Coronary artery (tissue), 2 donors: ENCODE results near the gene ARID1B.

Source experiments
- DNase-seq: peaks from one replicate; pipeline ENCODE4 v3.0.0-alpha.2; 2017; ENCODE audit warnings: low spot score
- H3K27ac ChIP-seq, 2 donors: fragments of 200-600 bp; sonication (generic); one replicate each; pipeline ENCODE4 v1.5.1; 2016 to 2019
- H3K4me3 ChIP-seq: fragments of 200-600 bp; sonication (generic); 2 replicates; pipeline ENCODE4 v1.5.1; 2016; ENCODE audit warnings: mild to moderate bottlenecking, moderate library complexity
- TF ChIP-seq, protein P1 (sequence below): fragments of 200-600 bp; sonication (generic); IDR thresholded peaks from one replicate; pipeline ENCODE4 v1.5.1; 2019; ENCODE audit warnings: antibody characterized with exemption

Gene ARID1B

DNA sequence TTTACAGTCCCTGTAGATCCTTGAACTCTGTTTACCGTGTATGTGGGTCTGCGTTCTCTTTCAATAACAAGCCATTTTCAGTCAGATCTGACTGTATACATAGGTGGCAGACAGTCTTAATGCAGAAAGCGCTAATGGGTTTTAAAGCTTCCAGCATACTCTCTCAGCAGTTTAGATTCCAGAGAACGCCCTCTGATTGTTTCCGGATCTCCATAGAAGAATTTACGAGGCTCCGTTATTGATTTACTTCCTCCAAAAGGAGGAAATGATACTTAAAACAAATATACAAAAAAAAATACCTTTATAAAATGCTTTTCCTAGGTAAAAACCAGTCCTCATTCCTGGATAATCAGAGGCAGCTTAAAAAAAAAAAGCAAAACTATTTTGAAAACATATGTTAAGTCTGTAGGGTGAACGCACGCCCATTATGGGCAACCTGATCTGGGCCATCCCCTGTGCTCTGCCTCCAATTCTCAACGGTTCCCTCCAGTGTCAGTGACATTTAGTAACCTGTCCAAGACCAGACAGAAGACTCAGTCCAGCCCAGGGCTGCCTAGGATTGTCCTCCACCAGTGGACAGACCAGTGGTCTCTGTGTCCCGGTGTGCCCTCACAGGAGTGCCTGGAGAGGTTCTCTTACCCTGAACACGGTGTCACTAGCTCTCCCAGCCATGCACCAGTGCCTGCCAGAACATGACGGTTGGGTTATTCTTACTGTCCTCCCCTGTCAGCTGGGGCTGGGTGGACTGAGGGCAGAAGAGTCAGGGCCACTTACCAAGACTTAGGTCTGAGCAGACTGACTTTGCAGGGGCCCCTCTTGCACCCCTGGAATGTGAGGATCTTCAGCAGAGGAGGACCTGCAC is 217.3 kb downstream of the ARID1B start:
- TF ChIP-seq, protein P1, sequence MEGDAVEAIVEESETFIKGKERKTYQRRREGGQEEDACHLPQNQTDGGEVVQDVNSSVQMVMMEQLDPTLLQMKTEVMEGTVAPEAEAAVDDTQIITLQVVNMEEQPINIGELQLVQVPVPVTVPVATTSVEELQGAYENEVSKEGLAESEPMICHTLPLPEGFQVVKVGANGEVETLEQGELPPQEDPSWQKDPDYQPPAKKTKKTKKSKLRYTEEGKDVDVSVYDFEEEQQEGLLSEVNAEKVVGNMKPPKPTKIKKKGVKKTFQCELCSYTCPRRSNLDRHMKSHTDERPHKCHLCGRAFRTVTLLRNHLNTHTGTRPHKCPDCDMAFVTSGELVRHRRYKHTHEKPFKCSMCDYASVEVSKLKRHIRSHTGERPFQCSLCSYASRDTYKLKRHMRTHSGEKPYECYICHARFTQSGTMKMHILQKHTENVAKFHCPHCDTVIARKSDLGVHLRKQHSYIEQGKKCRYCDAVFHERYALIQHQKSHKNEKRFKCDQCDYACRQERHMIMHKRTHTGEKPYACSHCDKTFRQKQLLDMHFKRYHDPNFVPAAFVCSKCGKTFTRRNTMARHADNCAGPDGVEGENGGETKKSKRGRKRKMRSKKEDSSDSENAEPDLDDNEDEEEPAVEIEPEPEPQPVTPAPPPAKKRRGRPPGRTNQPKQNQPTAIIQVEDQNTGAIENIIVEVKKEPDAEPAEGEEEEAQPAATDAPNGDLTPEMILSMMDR: no peak
- DNase-seq: no peak
- H3K4me3 ChIP-seq: no peak overlapping the region
- H3K27ac ChIP-seq: no peak overlapping the region

- no peak overlapping the region for H3K4me3 ChIP-seq
- TF ChIP-seq, protein P1: no peak
- DNase-seq: no peak
- H3K27ac ChIP-seq: no peak overlapping the region
Measured at GRCh38 chr6:156995502-156995901, 218.3 kb downstream of the ARID1B start.

- no peak for DNase-seq
- Histone ChIP-seq H3K27ac (no peak overlapping the region), H3K4me3 (no peak overlapping the region)
- TF ChIP-seq, protein P1: no peak
Measured at GRCh38 chr6:156996265-156996664, 219.1 kb downstream of the ARID1B start.

DNA sequence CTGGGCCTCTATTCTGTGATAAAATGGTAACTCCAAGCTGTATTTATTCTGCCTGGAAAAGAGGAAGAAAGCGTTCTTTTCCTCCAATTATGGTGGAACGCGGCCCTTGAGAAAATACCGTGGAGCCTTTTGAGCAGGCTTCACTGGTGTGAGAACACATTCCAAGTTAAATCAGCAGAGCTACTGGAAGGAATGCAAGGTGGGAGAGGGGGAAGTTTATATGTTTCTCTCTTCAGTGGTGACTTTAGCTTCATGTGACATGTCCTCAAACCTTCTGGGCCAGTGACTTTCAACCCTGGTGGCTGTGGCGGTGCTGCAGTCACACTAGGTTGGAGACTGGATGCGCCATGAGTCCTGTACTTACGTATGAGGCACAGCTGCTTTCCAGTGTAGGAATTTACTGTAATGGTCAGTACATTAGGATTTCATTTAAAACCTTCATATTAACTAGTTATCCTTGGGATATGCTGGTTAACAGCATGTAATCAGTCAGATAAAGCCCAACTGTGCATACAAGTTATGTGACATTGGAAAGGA is 221.7 kb downstream of the ARID1B start:
- no peak for DNase-seq
- Histone ChIP-seq H3K27ac (no peak overlapping the region), H3K4me3 (no peak overlapping the region)
- TF ChIP-seq, protein P1: no peak

GRCh38 chr6:156999762-157000161 is 222.6 kb downstream of the ARID1B start:
- no peak for DNase-seq
- H3K27ac ChIP-seq: no peak overlapping the region
- TF ChIP-seq, protein P1: no peak
- H3K4me3 ChIP-seq: no peak overlapping the region

DNA sequence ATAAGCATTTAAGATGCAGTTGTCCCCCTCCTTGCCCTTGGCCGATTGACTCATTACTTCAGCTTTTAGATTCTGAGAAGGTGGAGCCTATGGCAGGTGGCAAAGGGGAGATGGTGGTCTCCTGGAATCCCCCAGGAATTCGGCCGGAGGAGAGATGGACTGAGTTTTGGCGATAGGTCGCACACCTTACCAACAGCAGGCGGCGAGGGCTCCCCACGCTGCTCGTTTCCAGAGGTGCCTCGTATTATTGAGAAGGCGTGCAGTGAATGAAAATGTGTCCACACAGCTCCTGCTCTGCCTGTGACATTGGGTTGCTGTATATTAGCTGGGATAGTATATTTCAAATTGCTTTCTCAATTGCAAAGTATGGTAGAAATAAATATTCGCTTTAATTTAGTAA is 224.5 kb downstream of the ARID1B start:
- no peak for DNase-seq
- TF ChIP-seq, protein P1: no peak
- no peak overlapping the region for H3K27ac ChIP-seq
- no peak overlapping the region for H3K4me3 ChIP-seq

GRCh38 chr6:157002774-157003173 is 225.6 kb downstream of the ARID1B start:
- DNase-seq: no peak
- TF ChIP-seq, protein P1: no peak
- no peak overlapping the region for H3K27ac ChIP-seq
- H3K4me3 ChIP-seq: no peak overlapping the region
